SIG-M5 treated with dmso at 0.1 percent for 504 hours (cell line): ENCODE measurements around the gene NKX3-2.

Experiments
- DNase-seq: peaks from one replicate; lab custom pipeline; 2025; ENCODE audit not compliant: unreplicated experiment; lab: John Stamatoyannopoulos, UW

NKX3-2 gene

GRCh38 chr4:13515268-13515667, 29.0 kb downstream of the NKX3-2 start:
- no peak for DNase-seq

GRCh38 chr4:13514722-13515121, 29.6 kb downstream of the NKX3-2 start:
- no peak for DNase-seq

GRCh38 chr4:13511101-13511500, 33.2 kb downstream of the NKX3-2 start:
- no peak for DNase-seq

GRCh38 chr4:13509442-13509841, 34.9 kb downstream of the NKX3-2 start:
- no peak for DNase-seq

DNA sequence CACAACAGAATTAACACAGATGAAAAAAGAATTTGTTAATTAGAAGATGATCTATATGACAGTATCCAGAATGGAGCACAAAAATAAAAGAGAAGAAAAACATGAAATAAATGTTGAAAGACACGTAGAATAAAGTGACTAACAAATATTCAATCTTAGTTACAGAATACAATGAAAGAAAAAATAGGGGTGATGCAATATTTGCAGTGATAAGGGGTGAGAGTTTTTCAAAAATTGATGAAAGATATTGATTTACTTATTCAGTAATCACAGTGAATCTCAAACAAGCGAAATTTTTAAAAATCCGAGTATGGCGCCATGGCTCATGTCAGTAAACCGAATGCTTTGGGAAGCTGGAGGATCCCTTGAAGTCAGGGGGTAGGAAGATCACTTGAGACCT, 39.9 kb downstream of the NKX3-2 start:
- no peak for DNase-seq

GRCh38 chr4:13498469-13498868, 45.8 kb downstream of the NKX3-2 start:
- peak; percentile 56 for DNase-seq

DNA sequence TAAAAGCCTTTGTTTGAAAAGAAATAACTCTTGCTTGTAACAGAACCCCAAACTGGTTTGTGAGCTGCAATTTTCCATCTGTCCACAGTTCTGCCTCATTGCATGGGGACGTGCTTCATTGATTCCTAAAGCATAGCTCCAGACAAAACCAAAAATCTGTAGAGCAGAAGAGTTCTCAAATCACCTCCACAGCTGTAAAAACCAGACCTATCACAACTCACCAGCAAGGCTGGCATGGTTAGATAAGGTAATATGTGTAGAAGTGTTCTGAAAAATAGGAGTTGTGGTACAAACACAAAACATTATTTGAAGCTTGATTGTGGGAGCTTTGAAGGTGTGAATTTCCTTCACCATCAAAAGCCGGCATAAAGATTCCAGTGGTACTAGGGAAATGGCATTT, 47.7 kb downstream of the NKX3-2 start:
- DNase-seq: no peak

GRCh38 chr4:13495753-13496152, 48.6 kb downstream of the NKX3-2 start:
- no peak for DNase-seq

GRCh38 chr4:13493793-13494192, 50.5 kb downstream of the NKX3-2 start:
- peak; percentile 76 for DNase-seq

GRCh38 chr4:13492747-13493146, 51.6 kb downstream of the NKX3-2 start:
- DNase-seq: peak; percentile 61
